Activated naive CD8-positive, alpha-beta T cell treated with anti-CD3 and anti-CD28 coated beads, Interleukin-2, amount 50 U/mL, for 16 hours (primary cell): Measurements from ENCODE around the gene LMBR1.

ENCODE experiments used
- DNase-seq: peaks from one replicate; pipeline ENCODE4 v3.0.0-alpha.2; 2020; ENCODE audit warnings: low read depth, low spot score

The LMBR1 gene

DNA sequence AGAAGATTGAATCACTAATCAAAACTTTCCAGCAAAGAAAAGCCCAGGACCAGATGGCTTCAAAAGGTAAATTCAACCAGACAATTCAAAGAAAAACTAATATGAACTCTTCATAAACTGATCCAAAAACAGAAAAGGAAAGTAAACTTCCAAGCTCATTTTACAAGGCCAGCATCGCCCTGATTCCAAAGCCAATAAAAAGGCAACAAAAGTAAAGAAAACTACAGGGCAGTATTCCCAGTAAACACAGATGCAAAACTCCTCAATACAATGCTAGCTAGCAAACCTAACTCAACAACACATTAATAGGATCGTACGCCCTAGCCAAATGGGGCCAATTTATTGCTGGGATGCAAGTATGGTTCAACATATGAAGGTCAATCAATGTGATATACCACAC, 199.4 kb downstream of the LMBR1 start:
- DNase-seq, result no peak

DNA sequence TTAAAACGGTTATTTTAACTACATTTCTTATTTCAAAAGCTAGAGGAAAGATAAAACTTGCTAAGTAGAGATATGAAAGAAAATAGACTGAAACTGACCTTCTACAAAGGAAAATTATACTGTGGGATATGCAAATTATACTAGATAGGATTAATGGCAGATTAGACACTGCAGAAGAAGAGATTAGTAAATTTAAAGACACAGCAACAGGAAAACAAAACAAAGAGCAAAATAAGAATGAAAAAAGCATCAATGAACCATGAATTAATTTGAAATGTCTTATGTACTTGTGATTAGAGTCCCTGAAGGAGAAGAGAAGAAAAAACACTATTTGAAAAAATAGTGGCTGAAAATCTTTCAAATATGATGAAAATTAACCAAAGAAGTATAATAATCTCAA, 200.1 kb downstream of the LMBR1 start:
- no peak for DNase-seq

- DNase-seq, result no peak
These were observed 201.2 kb downstream of the LMBR1 start for GRCh38 chr7:156691764-156692163.

DNA sequence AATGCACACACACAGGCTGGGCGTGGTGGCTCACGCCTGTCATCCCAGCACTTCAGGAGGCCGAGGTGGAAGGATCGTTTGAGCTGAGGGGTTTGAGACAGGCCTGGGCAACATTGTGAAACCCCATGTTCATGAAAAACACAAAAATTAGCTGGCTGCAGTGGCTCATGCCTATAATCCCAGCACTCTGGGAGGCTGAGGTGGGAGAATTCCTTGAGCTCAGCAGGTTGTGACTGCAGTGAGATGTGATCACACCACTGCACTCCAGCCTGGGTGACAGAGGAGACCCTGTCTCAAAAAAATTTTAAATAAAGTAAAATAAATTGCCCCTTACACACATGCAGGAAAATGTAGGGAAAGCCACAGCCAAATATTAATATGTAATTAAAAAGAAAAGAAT, 208.3 kb downstream of the LMBR1 start:
- no peak for DNase-seq

- no peak for DNase-seq
These were observed 208.7 kb downstream of the LMBR1 start for GRCh38 chr7:156684251-156684650.

- no peak for DNase-seq
These were observed 210.1 kb downstream of the LMBR1 start for GRCh38 chr7:156682928-156683327.

GRCh38 chr7:156680281-156680680, 212.7 kb downstream of the LMBR1 start:
- no peak for DNase-seq

DNA sequence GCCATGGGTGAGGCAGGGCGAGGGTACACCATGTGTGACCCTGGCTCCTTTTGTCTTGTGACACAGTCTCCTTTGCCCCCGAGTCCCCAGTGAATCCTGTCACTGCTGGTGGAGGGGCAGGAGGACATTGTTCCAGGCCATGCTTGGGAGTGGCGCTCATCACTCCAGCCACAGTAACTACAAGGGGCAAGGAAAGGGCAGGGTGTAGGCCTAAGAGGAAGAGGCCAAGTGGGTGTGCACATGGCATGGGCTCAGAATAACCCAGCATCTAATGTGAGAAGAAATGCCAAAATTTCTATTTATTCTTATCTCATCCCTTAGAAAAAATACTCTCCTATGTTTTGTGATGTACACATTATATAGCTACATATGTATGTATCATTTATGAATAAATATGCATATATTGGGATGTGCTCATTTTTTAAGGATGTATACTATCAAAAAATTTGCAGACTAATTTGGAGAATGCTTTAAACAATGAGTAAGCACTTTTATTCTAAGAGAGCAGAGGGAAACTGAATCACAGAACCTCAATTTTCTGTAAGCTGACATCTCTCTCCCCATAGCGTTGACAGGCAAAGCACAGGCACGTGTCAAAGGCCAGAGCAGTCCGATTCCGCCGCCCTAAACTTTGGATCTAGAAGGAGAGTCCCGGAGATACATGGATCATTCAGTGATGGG, 215.5 kb downstream of the LMBR1 start:
- no peak for DNase-seq

DNA sequence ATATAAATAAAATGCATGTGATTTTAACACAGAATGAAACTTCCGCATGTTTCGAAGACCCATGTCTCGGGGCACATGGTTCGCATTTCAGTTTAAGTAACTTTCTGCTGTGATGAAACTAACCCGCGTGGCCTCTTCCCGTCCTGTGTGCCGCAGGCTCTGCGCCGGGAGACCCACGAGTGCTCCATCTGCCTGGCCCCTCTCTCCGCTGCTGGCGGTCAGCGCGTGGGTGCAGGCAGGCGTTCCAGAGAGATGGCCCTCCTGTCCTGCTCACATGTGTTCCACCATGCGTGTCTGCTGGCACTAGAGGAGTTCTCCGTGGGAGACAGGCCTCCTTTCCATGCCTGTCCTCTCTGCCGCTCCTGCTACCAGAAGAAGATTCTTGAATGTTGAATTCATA, 216.7 kb downstream of the LMBR1 start:
- no peak for DNase-seq

DNA sequence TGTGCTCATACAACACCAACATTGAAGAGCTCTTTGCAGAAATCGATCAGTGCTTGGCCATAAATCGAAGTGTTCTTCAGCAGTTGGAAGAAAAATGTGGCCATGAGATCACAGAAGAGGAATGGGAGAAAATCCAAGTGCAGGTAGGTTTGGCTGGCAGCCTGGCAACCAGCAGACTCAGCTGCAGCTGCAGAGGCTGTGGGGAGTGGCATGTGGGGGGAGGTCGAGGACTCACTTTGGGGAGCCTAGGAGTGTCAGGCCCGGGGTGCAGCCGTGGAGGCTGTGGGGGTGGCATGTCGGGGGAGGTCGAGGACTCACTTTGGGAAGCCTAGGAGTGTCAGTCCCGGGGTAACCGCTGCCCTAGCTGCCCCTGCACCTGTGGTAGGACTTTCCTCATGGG, 217.3 kb downstream of the LMBR1 start:
- DNase-seq, result no peak

- no peak for DNase-seq
These were observed 219.1 kb downstream of the LMBR1 start for GRCh38 chr7:156673902-156674301.

DNA sequence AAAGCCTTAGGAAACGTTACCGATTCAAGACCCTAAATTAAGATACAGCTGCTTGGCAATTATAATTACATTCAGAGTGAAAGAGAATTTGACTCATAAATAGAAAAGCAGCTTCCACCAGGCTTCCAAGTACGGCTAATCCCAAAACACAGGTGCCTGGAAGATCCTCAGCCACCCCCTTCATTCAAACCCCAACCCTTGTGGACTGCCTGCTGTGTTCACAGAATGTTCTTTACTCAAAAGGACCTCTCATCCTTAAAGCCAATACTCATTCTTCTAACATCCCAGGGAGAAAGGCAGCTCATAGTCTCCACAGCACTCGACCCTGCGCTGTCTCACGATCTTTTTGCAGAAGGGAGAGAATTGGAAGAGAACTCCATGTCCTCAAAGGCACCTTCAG, 219.5 kb downstream of the LMBR1 start:
- no peak for DNase-seq

- no peak for DNase-seq
These were observed 223.8 kb downstream of the LMBR1 start for GRCh38 chr7:156669035-156669828.

DNA sequence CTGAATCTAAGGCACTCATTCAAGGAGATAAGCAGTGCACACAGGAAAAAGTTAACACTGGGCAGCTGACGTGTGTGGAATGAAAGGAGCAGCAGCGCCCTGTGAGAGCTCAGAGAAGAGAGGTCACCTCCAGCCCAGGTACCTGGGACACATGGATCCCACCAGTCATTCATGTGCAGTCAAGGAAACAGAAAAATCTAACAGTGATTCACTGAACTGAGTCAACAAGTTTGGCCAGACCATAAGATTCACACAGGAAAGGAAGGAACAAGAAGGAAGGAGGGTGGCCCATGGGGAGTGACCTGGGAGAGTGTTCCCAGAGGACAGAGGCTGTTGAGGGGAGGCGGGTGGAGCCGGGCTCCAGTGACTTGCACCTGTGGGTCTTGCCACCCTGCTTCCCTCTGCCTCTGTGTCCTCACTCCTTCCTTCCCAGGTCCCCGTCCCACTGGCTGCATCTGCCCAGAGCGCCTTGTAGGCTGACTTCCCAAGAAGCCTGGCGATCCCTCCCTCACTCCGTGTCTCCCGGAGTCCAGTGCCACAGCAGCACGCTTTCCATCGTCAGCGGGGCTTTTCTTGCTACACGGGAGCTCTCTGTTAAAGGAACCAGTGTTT, 224.7 kb downstream of the LMBR1 start:
- DNase-seq, result no peak

DNA sequence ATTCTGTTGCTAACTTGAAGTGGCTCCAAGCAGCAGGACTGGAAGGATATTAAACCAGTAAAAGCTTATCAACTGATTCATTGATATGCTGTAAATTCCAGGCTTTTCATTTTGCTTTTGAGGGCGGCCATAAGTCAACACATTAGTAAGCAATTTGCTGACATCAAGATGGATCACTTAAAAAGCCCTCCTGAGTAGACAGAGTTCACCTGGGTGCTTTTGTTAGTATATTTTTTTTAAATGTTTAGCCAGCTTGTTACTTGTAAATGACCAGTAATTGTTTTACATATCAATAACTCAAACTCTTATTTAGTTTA, 225.9 kb downstream of the LMBR1 start:
- DNase-seq, result no peak

DNA sequence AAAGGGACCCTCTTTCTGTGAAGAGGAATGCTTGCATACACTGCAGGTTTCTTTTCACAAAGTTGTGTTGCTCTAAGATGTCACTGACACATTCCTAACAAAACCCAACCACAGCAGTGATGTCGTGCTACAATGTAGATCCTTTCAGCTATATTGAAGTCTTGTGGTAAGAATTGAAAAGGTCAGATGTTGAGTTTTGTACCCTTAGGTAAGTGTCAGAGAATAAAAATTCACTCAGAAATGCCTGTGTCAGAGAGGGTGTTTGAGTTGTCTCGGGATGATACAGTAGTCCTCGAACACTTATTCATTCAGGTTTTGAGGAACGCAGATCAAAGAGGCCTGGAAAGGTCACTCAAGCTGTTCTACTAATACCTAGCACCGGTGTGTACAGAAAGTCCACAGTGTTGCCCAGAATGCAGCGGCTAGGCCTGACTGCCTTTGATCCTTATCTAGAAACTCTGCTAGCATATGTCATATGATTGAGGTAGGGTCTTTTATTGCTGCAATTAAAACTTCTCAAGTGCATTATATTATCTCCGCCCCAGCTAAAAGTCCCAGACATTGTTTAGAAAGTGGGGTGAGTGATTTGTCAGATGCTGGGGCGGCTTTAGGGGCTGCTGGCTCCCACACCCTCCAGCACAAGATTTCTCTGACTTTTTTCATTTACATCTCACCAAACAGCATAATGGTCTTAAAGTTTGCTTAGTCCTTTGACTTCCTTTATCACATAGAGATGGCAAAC, 226.4 kb downstream of the LMBR1 start:
- no peak for DNase-seq

DNA sequence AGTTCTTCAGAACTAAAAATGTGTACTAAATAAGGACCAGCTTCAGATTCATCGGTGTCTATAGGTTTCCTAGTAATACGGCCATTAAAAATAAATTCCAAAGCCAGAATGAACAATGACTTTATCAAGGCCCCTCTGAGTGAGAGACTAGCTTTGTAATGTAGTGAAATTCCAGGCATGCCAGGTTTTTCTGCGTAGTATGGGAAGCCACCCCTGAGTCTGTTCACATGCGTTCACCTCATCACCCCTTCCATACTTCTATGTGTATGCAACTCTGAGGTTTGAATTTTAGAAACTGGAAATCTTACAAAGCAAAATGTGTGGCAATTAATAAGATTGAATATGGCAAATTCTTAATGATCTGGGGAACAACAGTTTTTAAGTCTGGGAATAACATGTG, 227.9 kb downstream of the LMBR1 start:
- DNase-seq, result no peak

DNA sequence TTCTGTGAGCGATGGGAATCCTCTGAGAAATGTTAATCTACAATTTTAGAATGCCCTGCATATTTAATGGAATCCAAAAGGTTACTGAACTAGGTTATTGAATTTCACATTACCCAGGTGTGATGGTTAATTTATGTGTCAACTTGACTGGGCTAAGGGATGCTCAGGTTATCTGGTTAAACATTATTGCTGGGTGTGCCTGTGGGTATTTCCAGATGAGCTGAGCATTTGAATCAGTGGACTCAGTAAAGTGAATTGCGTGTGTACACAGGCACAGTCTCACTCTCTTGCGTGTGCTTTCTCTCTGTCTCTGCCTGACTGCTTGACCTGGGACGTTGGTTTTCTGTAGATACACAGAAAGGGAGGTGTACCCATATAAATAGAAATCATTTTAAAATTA, 230.7 kb downstream of the LMBR1 start:
- no peak for DNase-seq

DNA sequence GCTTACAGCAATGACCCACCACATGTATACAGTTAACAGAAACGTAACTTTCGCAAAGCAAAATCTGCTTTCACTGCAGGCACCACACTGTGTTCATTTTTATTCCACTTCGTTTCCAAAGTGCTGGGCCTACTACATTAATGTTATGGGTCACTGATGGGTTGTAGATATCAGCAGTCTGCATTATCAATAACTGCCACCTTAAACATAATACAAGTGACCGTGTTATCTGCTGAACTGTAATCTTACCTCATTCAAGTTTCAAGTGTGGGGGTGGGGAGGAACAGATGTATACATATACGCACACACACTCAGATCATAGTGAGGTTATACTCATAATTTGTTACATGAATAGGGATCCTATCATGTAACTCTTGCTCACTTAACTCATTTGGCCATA, 231.3 kb downstream of the LMBR1 start:
- no peak for DNase-seq

- no peak for DNase-seq
These were observed 233.0 kb downstream of the LMBR1 start for GRCh38 chr7:156659961-156660360.

- no peak for DNase-seq
These were observed 233.8 kb downstream of the LMBR1 start for GRCh38 chr7:156659203-156659602.

GRCh38 chr7:156657681-156658080, 235.3 kb downstream of the LMBR1 start:
- DNase-seq, result no peak
